ENCODE results near the gene ARHGAP25. TPM values are rescaled to one million over a fixed set of nuclear protein-coding genes. Genes with fewer than 3 reads are reported as not detected.

Gene ARHGAP25
- total RNA-seq, 1 donor = under 0.01 TPM

GRCh38 chr2:68746408-68746807 is 11.8 kb downstream of the ARHGAP25 start:
- DNase-seq (ENCODE audit: insufficient read length, low spot score, missing footprints) = no peak
- no peak overlapping the region for H3K4me3 ChIP-seq (ENCODE audit: insufficient read depth, low read length)
- H3K9me3 ChIP-seq (ENCODE audit: low read depth, low read length) = no peaks in the 10 kb centered on the region
- TF ChIP-seq CTCF (IDR thresholded peaks at IDR 0.05; ENCODE audit: extremely low read depth, low read depth, low read length) = no peak
- H3K27ac ChIP-seq (ENCODE audit: low read depth, low read length) = no peak overlapping the region
- no peaks in the 10 kb centered on the region for H3K79me2 ChIP-seq (ENCODE audit: insufficient read depth, low read length)
- no peak overlapping the region for H2AFZ ChIP-seq (ENCODE audit: low read length)
- peaks cover 25% of the 10 kb centered on the region for H3K27me3 ChIP-seq (ENCODE audit: insufficient read depth, low read length)
- H4K20me1 ChIP-seq (ENCODE audit: insufficient read depth, low read length) = no peaks in the 10 kb centered on the region
- no peaks in the 10 kb centered on the region for H3K36me3 ChIP-seq (ENCODE audit: insufficient read depth, low read length)
- no peaks in the 10 kb centered on the region for H3K4me1 ChIP-seq (ENCODE audit: insufficient read depth, low read length)
- no peak overlapping the region for H3K4me2 ChIP-seq (ENCODE audit: insufficient read depth, low read length)

DNA sequence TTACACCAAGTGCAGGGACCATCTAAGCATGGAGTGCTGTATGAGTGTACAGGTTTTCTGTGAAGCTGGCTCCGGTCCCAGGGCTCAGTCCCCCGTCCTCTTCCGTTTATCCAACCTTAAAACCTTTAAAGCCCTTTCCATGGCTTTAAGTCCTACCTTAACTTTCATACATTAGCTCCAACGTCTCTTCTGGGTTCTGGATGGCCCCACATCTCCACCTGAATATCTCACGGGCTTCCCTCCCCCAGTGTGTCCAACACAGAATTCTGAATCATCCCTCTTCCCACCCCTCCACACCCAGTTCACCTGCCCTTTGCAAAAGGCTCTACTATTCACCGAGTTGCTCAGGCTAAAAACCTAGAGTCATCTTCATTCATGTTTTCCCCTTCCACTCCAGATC is 12.8 kb downstream of the ARHGAP25 start:
- TF ChIP-seq CTCF (IDR thresholded peaks at IDR 0.05; ENCODE audit: extremely low read depth, low read depth, low read length) = no peak
- H3K4me2 ChIP-seq (ENCODE audit: insufficient read depth, low read length) = no peak overlapping the region

GRCh38 chr2:68747900-68748299 is 13.3 kb downstream of the ARHGAP25 start:
- H3K4me2 ChIP-seq (ENCODE audit: insufficient read depth, low read length) = no peak overlapping the region
- H3K27me3 ChIP-seq (ENCODE audit: insufficient read depth, low read length) = peaks cover 20% of the 10 kb centered on the region
- H3K4me3 ChIP-seq (ENCODE audit: insufficient read depth, low read length) = no peak overlapping the region
- H4K20me1 ChIP-seq (ENCODE audit: insufficient read depth, low read length) = no peaks in the 10 kb centered on the region
- no peaks in the 10 kb centered on the region for H3K36me3 ChIP-seq (ENCODE audit: insufficient read depth, low read length)
- no peak overlapping the region for H2AFZ ChIP-seq (ENCODE audit: low read length)
- TF ChIP-seq CTCF (IDR thresholded peaks at IDR 0.05; ENCODE audit: extremely low read depth, low read depth, low read length) = no peak
- H3K9me3 ChIP-seq (ENCODE audit: low read depth, low read length) = no peaks in the 10 kb centered on the region
- H3K27ac ChIP-seq (ENCODE audit: low read depth, low read length) = no peak overlapping the region
- no peaks in the 10 kb centered on the region for H3K79me2 ChIP-seq (ENCODE audit: insufficient read depth, low read length)
- H3K4me1 ChIP-seq (ENCODE audit: insufficient read depth, low read length) = peaks cover 2% of the 10 kb centered on the region
- no peak for DNase-seq (ENCODE audit: insufficient read length, low spot score, missing footprints)

More for the DNA sequence above, 12.8 kb downstream of the ARHGAP25 start:
- no peak for DNase-seq (ENCODE audit: insufficient read length, low spot score, missing footprints)
- H2AFZ ChIP-seq (ENCODE audit: low read length) = no peak overlapping the region
- H3K27me3 ChIP-seq (ENCODE audit: insufficient read depth, low read length) = peaks cover 25% of the 10 kb centered on the region
- no peaks in the 10 kb centered on the region for H4K20me1 ChIP-seq (ENCODE audit: insufficient read depth, low read length)
- no peaks in the 10 kb centered on the region for H3K79me2 ChIP-seq (ENCODE audit: insufficient read depth, low read length)
- no peaks in the 10 kb centered on the region for H3K36me3 ChIP-seq (ENCODE audit: insufficient read depth, low read length)
- H3K9me3 ChIP-seq (ENCODE audit: low read depth, low read length) = no peaks in the 10 kb centered on the region
- H3K4me3 ChIP-seq (ENCODE audit: insufficient read depth, low read length) = no peak overlapping the region
- H3K27ac ChIP-seq (ENCODE audit: low read depth, low read length) = no peak overlapping the region
- H3K4me1 ChIP-seq (ENCODE audit: insufficient read depth, low read length) = peaks cover 2% of the 10 kb centered on the region

GRCh38 chr2:68748568-68748967 is 14.0 kb downstream of the ARHGAP25 start:
- Histone ChIP-seq H3K9me3 (ENCODE audit: low read depth, low read length) (no peaks in the 10 kb centered on the region), H3K27ac (ENCODE audit: low read depth, low read length) (no peak overlapping the region), H3K4me3 (ENCODE audit: insufficient read depth, low read length) (no peak overlapping the region), H4K20me1 (ENCODE audit: insufficient read depth, low read length) (no peaks in the 10 kb centered on the region), H3K4me1 (ENCODE audit: insufficient read depth, low read length) (peaks cover 2% of the 10 kb centered on the region), H3K36me3 (ENCODE audit: insufficient read depth, low read length) (no peaks in the 10 kb centered on the region), H3K27me3 (ENCODE audit: insufficient read depth, low read length) (peaks cover 17% of the 10 kb centered on the region), H3K4me2 (ENCODE audit: insufficient read depth, low read length) (no peak overlapping the region), H2AFZ (ENCODE audit: low read length) (no peak overlapping the region), H3K79me2 (ENCODE audit: insufficient read depth, low read length) (no peaks in the 10 kb centered on the region)
- DNase-seq (ENCODE audit: insufficient read length, low spot score, missing footprints) = no peak
- no peak for TF ChIP-seq CTCF (IDR thresholded peaks at IDR 0.05; ENCODE audit: extremely low read depth, low read depth, low read length)

All from osteoblast (primary cell).